K562 (cell line): ENCODE results near the gene PREB. TPM values are rescaled to one million over a fixed set of nuclear protein-coding genes. Genes with fewer than 3 reads are reported as not detected.

Experiments used
- FOSL1 ChIP-seq: fragments of 200-800 bp; sonication (Bioruptor generic); conservative IDR thresholded peaks from 2 replicates; pipeline ENCODE4 v1.6.1; 2016; ENCODE audit warnings: missing genetic modification characterization, missing compliant biosample characterization
- HCFC1 ChIP-seq: IDR thresholded peaks from 2 replicates; pipeline ENCODE4 v1.6.1; 2012; ENCODE audit warnings: low read depth, low read length, improper control_type of control experiment
- JUNB ChIP-seq: fragments of 450-650 bp; formaldehyde crosslinking; conservative IDR thresholded peaks from 2 replicates; pipeline ENCODE4 v1.4.0; 2020; ENCODE audit warnings: mild to moderate bottlenecking
- KAT7 ChIP-seq: sonication (generic); formaldehyde crosslinking; IDR thresholded peaks from 2 replicates; pipeline ENCODE4 v1.8.0; 2022; ENCODE audit warnings: missing genetic modification reagents, mild to moderate bottlenecking, borderline replicate concordance
- MTA2 ChIP-seq: fragments of 450-650 bp; IDR thresholded peaks from 2 replicates; pipeline ENCODE4 v1.6.1; 2016; ENCODE audit warnings: low read depth
- NR2F6 ChIP-seq: fragments of 450-650 bp; formaldehyde crosslinking; IDR thresholded peaks from 2 replicates; pipeline ENCODE4 v1.4.0; 2020; ENCODE audit warnings: mild to moderate bottlenecking
- RCOR1 ChIP-seq, 2 experiments: IDR thresholded peaks; 2 replicates each; pipeline ENCODE4 v1.6.1; 2012; ENCODE audit warnings: low read depth in 2 of 2, low read length in 2 of 2, borderline replicate concordance in 1 of 2, improper control_type of control experiment in 1 of 2
- ZNF174 ChIP-seq: fragments of 250-450 bp; sonication (Bioruptor Pico); IDR thresholded peaks from 2 replicates; pipeline ENCODE4 v1.4.0; 2020; ENCODE audit warnings: mild to moderate bottlenecking
- ZNF316 ChIP-seq: fragments of 450-650 bp; IDR thresholded peaks from 2 replicates; pipeline ENCODE4 v1.6.1; 2016
- polyA plus RNA-seq, 8 experiments: library from polyadenylated mRNA; depleted of rRNA in 4 of 8; stranded (reverse) in 5 of 8; unstranded in 3 of 8; fragments of >200 nt; fragmentation: Nextera tagmentation in 2 of 8; fragmentation: Illumina TruSeq in 1 of 8; extraction: Ambion mirVana in 2 of 8; extraction: Trizol in 1 of 8; gene quantifications; 2 replicates each; pipeline versions ENCODE4 v1.2.1 to v1.2.3, GENCODE V29; 2011 to 2014; ENCODE audit warnings: inconsistent platforms in 1 of 8, missing spikeins in 1 of 8
- total RNA-seq, 7 experiments: library from RNA; depleted of rRNA in 6 of 7; stranded (reverse); fragments of >200 nt in 6 of 7; fragmentation: Illumina TruSeq in 2 of 7; extraction: Trizol in 2 of 7; gene quantifications; 2 replicates each; pipeline versions ENCODE4 v1.2.1 to v1.2.3, GENCODE V29; 2011 to 2021; ENCODE audit warnings: low replicate concordance in 1 of 7
- TF ChIP-seq, protein P1 (sequence below), 3 experiments: fragments of 200-800 bp in 1 of 3; fragments of 250-450 bp in 1 of 3; fragments of 450-650 bp in 1 of 3; sonication (Bioruptor Pico) in 1 of 3; sonication (Bioruptor generic) in 1 of 3; formaldehyde crosslinking in 1 of 3; IDR thresholded peaks; 2 replicates each; pipeline versions ENCODE4 v1.6.1 to v1.8.0; 2016 to 2022; ENCODE audit warnings: mild to moderate bottlenecking in 2 of 3, missing genetic modification characterization in 2 of 3, missing compliant biosample characterization in 1 of 3, moderate library complexity in 1 of 3
- TF ChIP-seq, protein P2 (sequence below), 3 experiments: fragments of 200-800 bp in 1 of 3; sonication (Bioruptor generic) in 1 of 3; sonication (generic) in 1 of 3; formaldehyde crosslinking in 1 of 3; IDR thresholded peaks; 2 replicates each; pipeline versions ENCODE4 v1.6.1 to v1.8.0; 2016 to 2022; ENCODE audit warnings: mild to moderate bottlenecking in 2 of 3, missing compliant biosample characterization in 2 of 3, missing genetic modification characterization in 2 of 3, missing genetic modification reagents in 1 of 3
- TF ChIP-seq, protein P3 (sequence below): sonication (generic); formaldehyde crosslinking; IDR thresholded peaks from 2 replicates; pipeline ENCODE4 v1.8.1; 2023; ENCODE audit warnings: missing genetic modification reagents, mild to moderate bottlenecking, borderline replicate concordance
- TF ChIP-seq, protein P4 (sequence below): fragments of 450-650 bp; IDR thresholded peaks from 2 replicates; pipeline ENCODE4 v1.6.1; 2016; ENCODE audit warnings: missing biosample characterization, missing genetic modification characterization
- TF ChIP-seq, protein P5 (sequence below): sonication (generic); formaldehyde crosslinking; IDR thresholded peaks from 2 replicates; pipeline ENCODE4 v1.9.0; 2022; ENCODE audit warnings: mild to moderate bottlenecking, missing genetic modification reagents

Gene PREB
- total and polyA plus RNA-seq, 9 of the 15 experiments (the other 6 are each of a cell fraction or from before 2014, with no cell fraction given) = 35.1 to 84.2 (median 67.2) TPM

DNA sequence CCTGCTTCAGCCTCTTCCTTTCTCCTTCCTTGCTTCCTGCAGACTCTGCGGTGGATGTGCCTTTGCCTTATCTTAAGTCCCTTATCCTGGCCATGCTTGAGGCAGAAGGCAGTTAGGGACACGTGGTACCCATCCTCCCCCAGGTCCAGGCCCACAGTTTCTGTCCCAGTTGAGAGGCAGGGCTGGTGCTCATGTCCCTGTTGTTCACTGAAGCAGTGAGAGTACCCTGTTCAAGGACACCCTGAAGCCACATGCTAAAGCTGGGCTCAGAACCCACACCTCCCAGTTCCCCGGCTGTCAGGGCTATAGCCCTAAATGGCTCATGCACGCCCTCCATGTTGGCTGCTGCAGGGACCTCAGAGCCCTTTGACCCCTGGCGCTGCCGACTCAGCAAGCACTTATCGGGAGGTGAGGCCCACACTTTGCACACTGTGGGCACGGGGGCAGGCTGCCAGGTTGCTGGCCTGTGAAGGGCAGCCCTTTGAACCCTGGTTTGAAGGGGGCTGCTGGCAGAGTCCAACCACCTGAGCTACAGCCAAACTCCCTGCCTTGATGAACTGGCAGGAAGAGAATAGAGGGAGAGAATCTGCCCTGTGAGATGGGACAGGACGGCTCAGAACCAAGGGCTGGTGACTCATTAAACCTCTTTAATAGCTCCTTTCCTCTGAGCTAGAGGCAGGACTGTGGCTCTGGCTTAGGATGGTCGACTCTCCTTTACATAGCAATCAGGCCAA is 41.6 kb downstream of the PREB start (continued):
- TF ChIP-seq, protein P1, sequence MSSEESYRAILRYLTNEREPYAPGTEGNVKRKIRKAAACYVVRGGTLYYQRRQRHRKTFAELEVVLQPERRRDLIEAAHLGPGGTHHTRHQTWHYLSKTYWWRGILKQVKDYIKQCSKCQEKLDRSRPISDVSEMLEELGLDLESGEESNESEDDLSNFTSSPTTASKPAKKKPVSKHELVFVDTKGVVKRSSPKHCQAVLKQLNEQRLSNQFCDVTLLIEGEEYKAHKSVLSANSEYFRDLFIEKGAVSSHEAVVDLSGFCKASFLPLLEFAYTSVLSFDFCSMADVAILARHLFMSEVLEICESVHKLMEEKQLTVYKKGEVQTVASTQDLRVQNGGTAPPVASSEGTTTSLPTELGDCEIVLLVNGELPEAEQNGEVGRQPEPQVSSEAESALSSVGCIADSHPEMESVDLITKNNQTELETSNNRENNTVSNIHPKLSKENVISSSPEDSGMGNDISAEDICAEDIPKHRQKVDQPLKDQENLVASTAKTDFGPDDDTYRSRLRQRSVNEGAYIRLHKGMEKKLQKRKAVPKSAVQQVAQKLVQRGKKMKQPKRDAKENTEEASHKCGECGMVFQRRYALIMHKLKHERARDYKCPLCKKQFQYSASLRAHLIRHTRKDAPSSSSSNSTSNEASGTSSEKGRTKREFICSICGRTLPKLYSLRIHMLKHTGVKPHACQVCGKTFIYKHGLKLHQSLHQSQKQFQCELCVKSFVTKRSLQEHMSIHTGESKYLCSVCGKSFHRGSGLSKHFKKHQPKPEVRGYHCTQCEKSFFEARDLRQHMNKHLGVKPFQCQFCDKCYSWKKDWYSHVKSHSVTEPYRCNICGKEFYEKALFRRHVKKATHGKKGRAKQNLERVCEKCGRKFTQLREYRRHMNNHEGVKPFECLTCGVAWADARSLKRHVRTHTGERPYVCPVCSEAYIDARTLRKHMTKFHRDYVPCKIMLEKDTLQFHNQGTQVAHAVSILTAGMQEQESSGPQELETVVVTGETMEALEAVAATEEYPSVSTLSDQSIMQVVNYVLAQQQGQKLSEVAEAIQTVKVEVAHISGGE (CRISPR knock-in tag; IDR thresholded peaks at IDR 0.05) = peak in 1 of 3 experiments; percentile 82; a peak in 2 of 6 replicates
- TF ChIP-seq, protein P2, sequence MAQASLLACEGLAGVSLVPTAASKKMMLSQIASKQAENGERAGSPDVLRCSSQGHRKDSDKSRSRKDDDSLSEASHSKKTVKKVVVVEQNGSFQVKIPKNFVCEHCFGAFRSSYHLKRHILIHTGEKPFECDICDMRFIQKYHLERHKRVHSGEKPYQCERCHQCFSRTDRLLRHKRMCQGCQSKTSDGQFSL (CRISPR knock-in tag; IDR thresholded peaks at IDR 0.05) = no peak
- TF ChIP-seq, protein P2 (tag; IDR thresholded peaks at IDR 0.05) = peak in 1 of 2 experiments; percentile 56; a peak in 1 of 4 replicates
- TF ChIP-seq JUNB (CRISPR knock-in tag) = no peak
- no peak for TF ChIP-seq ZNF174 (CRISPR knock-in tag)
- peak; percentile 63; the same call in 1 of the 2 replicates for TF ChIP-seq KAT7 (CRISPR knock-in tag)
- TF ChIP-seq, protein P3, sequence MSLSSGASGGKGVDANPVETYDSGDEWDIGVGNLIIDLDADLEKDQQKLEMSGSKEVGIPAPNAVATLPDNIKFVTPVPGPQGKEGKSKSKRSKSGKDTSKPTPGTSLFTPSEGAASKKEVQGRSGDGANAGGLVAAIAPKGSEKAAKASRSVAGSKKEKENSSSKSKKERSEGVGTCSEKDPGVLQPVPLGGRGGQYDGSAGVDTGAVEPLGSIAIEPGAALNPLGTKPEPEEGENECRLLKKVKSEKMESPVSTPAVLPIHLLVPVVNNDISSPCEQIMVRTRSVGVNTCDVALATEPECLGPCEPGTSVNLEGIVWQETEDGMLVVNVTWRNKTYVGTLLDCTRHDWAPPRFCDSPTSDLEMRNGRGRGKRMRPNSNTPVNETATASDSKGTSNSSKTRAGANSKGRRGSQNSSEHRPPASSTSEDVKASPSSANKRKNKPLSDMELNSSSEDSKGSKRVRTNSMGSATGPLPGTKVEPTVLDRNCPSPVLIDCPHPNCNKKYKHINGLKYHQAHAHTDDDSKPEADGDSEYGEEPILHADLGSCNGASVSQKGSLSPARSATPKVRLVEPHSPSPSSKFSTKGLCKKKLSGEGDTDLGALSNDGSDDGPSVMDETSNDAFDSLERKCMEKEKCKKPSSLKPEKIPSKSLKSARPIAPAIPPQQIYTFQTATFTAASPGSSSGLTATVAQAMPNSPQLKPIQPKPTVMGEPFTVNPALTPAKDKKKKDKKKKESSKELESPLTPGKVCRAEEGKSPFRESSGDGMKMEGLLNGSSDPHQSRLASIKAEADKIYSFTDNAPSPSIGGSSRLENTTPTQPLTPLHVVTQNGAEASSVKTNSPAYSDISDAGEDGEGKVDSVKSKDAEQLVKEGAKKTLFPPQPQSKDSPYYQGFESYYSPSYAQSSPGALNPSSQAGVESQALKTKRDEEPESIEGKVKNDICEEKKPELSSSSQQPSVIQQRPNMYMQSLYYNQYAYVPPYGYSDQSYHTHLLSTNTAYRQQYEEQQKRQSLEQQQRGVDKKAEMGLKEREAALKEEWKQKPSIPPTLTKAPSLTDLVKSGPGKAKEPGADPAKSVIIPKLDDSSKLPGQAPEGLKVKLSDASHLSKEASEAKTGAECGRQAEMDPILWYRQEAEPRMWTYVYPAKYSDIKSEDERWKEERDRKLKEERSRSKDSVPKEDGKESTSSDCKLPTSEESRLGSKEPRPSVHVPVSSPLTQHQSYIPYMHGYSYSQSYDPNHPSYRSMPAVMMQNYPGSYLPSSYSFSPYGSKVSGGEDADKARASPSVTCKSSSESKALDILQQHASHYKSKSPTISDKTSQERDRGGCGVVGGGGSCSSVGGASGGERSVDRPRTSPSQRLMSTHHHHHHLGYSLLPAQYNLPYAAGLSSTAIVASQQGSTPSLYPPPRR (CRISPR knock-in tag) = no peak
- peak; percentile 69 for TF ChIP-seq FOSL1
- TF ChIP-seq, protein P4, sequence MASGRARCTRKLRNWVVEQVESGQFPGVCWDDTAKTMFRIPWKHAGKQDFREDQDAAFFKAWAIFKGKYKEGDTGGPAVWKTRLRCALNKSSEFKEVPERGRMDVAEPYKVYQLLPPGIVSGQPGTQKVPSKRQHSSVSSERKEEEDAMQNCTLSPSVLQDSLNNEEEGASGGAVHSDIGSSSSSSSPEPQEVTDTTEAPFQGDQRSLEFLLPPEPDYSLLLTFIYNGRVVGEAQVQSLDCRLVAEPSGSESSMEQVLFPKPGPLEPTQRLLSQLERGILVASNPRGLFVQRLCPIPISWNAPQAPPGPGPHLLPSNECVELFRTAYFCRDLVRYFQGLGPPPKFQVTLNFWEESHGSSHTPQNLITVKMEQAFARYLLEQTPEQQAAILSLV (tag) = no peak
- TF ChIP-seq MTA2 = 0 out of 2 replicates have a peak, but pooled peaks have one; percentile 35
- peak; percentile 68 to 97; a peak in 3 of 4 replicates for TF ChIP-seq RCOR1 (IDR thresholded peaks at IDR 0.05; ENCODE audit: borderline replicate concordance in 1 of 2, low read depth in 2 of 2, low read length in 2 of 2)
- TF ChIP-seq HCFC1 = no peak
- TF ChIP-seq, protein P5, sequence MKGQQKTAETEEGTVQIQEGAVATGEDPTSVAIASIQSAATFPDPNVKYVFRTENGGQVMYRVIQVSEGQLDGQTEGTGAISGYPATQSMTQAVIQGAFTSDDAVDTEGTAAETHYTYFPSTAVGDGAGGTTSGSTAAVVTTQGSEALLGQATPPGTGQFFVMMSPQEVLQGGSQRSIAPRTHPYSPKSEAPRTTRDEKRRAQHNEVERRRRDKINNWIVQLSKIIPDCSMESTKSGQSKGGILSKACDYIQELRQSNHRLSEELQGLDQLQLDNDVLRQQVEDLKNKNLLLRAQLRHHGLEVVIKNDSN (CRISPR knock-in tag) = peak; percentile 90
- no peak for TF ChIP-seq NR2F6 (CRISPR knock-in tag)
- peak; percentile 24; the same call in 1 of the 2 replicates for TF ChIP-seq ZNF316
